ENCODE data around the gene C6orf141. TPM values are rescaled to one million over a fixed set of nuclear protein-coding genes. Genes with fewer than 3 reads are reported as not detected.

The C6orf141 gene
- total and polyA plus RNA-seq, 2 of the 13 experiments (the other 11 are each of a cell fraction or from before 2014, with no cell fraction given), result 0.07 TPM; not detected in 1

DNA sequence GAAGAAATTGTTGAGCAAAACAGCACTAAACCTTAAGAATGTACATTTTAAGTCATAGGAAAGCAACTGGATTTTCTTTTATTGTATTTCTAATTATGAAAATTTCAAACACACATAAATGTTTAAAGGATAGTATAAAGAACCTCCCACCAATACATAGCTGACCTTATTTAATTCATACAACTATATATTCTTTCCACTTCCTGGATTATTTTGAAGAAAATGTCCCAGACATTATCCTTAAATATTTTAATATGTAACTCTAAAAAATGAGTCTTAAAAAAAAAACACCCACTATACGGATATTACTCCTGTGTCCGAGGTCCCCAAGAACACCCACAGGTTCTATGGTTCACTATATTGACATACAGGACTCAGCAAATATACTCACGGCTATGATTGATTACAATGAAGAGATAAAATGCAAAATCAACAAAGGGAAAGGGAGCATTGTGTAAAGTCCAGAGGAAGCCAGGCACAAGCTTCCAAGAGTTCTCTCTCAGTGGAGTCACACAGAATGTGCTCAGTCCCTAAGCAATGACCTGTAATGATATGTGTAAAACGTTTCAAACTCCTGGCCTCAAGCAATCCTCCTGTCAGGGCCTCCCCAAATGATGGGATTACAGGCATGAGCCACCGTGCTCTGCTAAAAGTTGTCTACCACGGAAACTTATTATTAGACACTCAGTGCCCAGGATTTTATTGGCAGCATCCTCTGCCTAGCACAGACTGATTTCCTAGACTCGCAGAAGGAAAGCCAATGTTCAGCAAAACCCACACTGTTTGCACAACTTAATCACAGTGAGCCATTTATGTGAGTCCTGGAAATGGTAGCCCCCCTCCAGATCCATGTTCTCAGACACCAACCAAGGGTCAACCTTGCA is 27.5 kb upstream of the C6orf141 start (continued):
- TF ChIP-seq ADNP (CRISPR knock-in tag; IDR thresholded peaks at IDR 0.05) (peak; percentile 75; the same call in 1 of the 2 replicates), MAFG (CRISPR knock-in tag; IDR thresholded peaks at IDR 0.05) (no peak), SP140L (CRISPR knock-in tag; IDR thresholded peaks at IDR 0.05; ENCODE audit: borderline replicate concordance) (0 out of 2 replicates have a peak, but pooled peaks have one; percentile 92), PHF5A (CRISPR knock-in tag; IDR thresholded peaks at IDR 0.05; ENCODE audit: low read depth, unreplicated experiment) (peak; percentile 95), CCDC6 (CRISPR knock-in tag; IDR thresholded peaks at IDR 0.05) (peak; percentile 48; the same call in 1 of the 2 replicates), SRF (IDR thresholded peaks at IDR 0.05; ENCODE audit: low read depth, low read length) (no peak), NCOA2 (CRISPR knock-in tag; IDR thresholded peaks at IDR 0.05) (peak; percentile 96)
- TF ChIP-seq, protein P1, sequence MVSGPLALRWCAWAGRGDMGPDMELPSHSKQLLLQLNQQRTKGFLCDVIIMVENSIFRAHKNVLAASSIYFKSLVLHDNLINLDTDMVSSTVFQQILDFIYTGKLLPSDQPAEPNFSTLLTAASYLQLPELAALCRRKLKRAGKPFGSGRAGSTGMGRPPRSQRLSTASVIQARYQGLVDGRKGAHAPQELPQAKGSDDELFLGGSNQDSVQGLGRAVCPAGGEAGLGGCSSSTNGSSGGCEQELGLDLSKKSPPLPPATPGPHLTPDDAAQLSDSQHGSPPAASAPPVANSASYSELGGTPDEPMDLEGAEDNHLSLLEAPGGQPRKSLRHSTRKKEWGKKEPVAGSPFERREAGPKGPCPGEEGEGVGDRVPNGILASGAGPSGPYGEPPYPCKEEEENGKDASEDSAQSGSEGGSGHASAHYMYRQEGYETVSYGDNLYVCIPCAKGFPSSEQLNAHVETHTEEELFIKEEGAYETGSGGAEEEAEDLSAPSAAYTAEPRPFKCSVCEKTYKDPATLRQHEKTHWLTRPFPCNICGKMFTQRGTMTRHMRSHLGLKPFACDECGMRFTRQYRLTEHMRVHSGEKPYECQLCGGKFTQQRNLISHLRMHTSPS (CRISPR knock-in tag; IDR thresholded peaks at IDR 0.05; ENCODE audit: low read depth), result no peak
- TF ChIP-seq, protein P2, sequence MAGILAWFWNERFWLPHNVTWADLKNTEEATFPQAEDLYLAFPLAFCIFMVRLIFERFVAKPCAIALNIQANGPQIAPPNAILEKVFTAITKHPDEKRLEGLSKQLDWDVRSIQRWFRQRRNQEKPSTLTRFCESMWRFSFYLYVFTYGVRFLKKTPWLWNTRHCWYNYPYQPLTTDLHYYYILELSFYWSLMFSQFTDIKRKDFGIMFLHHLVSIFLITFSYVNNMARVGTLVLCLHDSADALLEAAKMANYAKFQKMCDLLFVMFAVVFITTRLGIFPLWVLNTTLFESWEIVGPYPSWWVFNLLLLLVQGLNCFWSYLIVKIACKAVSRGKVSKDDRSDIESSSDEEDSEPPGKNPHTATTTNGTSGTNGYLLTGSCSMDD (CRISPR knock-in tag; IDR thresholded peaks at IDR 0.05), result no peak
- TF ChIP-seq, protein P3, sequence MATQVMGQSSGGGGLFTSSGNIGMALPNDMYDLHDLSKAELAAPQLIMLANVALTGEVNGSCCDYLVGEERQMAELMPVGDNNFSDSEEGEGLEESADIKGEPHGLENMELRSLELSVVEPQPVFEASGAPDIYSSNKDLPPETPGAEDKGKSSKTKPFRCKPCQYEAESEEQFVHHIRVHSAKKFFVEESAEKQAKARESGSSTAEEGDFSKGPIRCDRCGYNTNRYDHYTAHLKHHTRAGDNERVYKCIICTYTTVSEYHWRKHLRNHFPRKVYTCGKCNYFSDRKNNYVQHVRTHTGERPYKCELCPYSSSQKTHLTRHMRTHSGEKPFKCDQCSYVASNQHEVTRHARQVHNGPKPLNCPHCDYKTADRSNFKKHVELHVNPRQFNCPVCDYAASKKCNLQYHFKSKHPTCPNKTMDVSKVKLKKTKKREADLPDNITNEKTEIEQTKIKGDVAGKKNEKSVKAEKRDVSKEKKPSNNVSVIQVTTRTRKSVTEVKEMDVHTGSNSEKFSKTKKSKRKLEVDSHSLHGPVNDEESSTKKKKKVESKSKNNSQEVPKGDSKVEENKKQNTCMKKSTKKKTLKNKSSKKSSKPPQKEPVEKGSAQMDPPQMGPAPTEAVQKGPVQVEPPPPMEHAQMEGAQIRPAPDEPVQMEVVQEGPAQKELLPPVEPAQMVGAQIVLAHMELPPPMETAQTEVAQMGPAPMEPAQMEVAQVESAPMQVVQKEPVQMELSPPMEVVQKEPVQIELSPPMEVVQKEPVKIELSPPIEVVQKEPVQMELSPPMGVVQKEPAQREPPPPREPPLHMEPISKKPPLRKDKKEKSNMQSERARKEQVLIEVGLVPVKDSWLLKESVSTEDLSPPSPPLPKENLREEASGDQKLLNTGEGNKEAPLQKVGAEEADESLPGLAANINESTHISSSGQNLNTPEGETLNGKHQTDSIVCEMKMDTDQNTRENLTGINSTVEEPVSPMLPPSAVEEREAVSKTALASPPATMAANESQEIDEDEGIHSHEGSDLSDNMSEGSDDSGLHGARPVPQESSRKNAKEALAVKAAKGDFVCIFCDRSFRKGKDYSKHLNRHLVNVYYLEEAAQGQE (IDR thresholded peaks at IDR 0.05; ENCODE audit: borderline replicate concordance in 1 of 2, low read depth in 1 of 2, low read length in 2 of 2), result peak in 1 of 2 experiments; percentile 80; a peak in 2 of 4 replicates
- TF ChIP-seq, protein P4, sequence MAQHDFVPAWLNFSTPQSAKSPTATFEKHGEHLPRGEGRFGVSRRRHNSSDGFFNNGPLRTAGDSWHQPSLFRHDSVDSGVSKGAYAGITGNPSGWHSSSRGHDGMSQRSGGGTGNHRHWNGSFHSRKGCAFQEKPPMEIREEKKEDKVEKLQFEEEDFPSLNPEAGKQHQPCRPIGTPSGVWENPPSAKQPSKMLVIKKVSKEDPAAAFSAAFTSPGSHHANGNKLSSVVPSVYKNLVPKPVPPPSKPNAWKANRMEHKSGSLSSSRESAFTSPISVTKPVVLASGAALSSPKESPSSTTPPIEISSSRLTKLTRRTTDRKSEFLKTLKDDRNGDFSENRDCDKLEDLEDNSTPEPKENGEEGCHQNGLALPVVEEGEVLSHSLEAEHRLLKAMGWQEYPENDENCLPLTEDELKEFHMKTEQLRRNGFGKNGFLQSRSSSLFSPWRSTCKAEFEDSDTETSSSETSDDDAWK (CRISPR knock-in tag; IDR thresholded peaks at IDR 0.05), result no peak
- TF ChIP-seq, protein P5, sequence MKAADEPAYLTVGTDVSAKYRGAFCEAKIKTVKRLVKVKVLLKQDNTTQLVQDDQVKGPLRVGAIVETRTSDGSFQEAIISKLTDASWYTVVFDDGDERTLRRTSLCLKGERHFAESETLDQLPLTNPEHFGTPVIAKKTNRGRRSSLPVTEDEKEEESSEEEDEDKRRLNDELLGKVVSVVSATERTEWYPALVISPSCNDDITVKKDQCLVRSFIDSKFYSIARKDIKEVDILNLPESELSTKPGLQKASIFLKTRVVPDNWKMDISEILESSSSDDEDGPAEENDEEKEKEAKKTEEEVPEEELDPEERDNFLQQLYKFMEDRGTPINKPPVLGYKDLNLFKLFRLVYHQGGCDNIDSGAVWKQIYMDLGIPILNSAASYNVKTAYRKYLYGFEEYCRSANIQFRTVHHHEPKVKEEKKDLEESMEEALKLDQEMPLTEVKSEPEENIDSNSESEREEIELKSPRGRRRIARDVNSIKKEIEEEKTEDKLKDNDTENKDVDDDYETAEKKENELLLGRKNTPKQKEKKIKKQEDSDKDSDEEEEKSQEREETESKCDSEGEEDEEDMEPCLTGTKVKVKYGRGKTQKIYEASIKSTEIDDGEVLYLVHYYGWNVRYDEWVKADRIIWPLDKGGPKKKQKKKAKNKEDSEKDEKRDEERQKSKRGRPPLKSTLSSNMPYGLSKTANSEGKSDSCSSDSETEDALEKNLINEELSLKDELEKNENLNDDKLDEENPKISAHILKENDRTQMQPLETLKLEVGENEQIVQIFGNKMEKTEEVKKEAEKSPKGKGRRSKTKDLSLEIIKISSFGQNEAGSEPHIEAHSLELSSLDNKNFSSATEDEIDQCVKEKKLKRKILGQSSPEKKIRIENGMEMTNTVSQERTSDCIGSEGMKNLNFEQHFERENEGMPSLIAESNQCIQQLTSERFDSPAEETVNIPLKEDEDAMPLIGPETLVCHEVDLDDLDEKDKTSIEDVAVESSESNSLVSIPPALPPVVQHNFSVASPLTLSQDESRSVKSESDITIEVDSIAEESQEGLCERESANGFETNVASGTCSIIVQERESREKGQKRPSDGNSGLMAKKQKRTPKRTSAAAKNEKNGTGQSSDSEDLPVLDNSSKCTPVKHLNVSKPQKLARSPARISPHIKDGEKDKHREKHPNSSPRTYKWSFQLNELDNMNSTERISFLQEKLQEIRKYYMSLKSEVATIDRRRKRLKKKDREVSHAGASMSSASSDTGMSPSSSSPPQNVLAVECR (CRISPR knock-in tag; IDR thresholded peaks at IDR 0.05; ENCODE audit: borderline replicate concordance), result peak; percentile 64; the same call in 1 of the 2 replicates

Measured in HepG2 (cell line).